Thoracic aorta (tissue), 2 donors: Measurements from ENCODE around the gene MEGF9. TPM values are rescaled to one million over a fixed set of nuclear protein-coding genes. Genes with fewer than 3 reads are reported as not detected.

Source experiments
- ATAC-seq: fragments of 150-250 bp; one replicate; pipeline ENCODE4 v1.8.0; 2017; ENCODE audit warnings: low read depth; ENCODE audit not compliant: insufficient number of reproducible peaks, low FRiP score
- DNase-seq: peaks from one replicate; pipeline ENCODE4 v3.0.0-alpha.2; 2020; ENCODE audit warnings: low spot score
- H3K27ac ChIP-seq, 2 donors: fragments of 200-600 bp; sonication (generic); 1 replicate in 1 of 2; 2 replicates in 1 of 2; pipeline ENCODE4 v1.5.1; 2016; ENCODE audit warnings: mild to moderate bottlenecking in 2 of 2, moderate library complexity in 2 of 2
- H3K27me3 ChIP-seq: fragments of 200-600 bp; sonication (generic); replicated peaks from 2 replicates; pipeline ENCODE4 v1.6.0; 2016; ENCODE audit warnings: mild to moderate bottlenecking; ENCODE audit not compliant: insufficient read depth
- H3K36me3 ChIP-seq: fragments of 200-600 bp; sonication (generic); one replicate; pipeline ENCODE4 v1.5.1; 2016
- H3K4me1 ChIP-seq, 2 donors: fragments of 200-600 bp; sonication (generic); 1 replicate in 1 of 2; 2 replicates in 1 of 2; pipeline versions ENCODE4 v1.5.1 to v1.6.0; 2016; ENCODE audit warnings: low read depth in 2 of 2, mild to moderate bottlenecking in 1 of 2; ENCODE audit not compliant: control insufficient read depth in 1 of 2
- H3K4me3 ChIP-seq: fragments of 200-600 bp; sonication (generic); 2 replicates; pipeline ENCODE4 v1.5.1; 2016; ENCODE audit warnings: mild to moderate bottlenecking
- H3K9me3 ChIP-seq: fragments of 200-600 bp; sonication (generic); 2 replicates; pipeline ENCODE4 v1.5.1; 2016
- total RNA-seq, 2 donors: library from RNA; depleted of rRNA; stranded (reverse); fragments of >200 nt; gene quantifications; one replicate each; pipeline versions ENCODE4 v1.1.0 to v1.2.3, GENCODE V29; 2016
- TF ChIP-seq, protein P1 (sequence below): fragments of 200-600 bp; sonication (generic); IDR thresholded peaks from one replicate; pipeline ENCODE4 v1.5.1; 2019; ENCODE audit warnings: antibody characterized with exemption

The MEGF9 gene
- total RNA-seq, 2 donors from 2014 or later = 19.2 to 27.3 TPM

DNA sequence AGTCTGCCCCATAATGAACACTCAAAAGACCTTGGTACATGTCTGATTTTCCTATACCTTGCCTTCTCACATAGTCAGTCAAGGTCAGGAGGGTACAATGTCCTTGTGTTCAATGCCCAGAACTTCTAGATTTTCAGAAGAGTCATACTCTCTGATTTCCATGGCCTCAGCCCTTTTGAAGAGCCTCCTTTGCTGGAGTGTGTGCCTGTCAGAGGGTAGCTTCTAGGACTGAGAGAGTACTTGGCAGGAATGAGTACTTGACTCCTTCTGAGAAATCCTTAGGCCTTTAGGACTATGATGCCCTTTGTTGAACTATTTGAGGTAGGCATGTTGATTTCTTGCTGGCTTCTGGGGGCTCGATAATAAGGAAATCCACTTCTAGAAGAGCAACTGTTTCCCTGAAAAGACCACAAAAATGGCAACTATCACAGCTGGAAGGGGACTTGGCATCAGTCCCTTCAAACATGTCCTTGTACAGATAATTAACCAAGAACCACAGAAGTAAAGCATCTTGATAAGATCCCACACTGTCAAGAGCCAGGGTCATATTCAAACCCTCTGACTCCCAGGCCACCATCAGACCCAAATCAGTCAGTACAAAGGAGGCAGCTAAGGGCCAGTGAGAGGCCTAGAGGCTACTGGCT lies 10.6 kb upstream of the MEGF9 start:
- H3K27ac ChIP-seq = no peak overlapping the region
- TF ChIP-seq, protein P1, sequence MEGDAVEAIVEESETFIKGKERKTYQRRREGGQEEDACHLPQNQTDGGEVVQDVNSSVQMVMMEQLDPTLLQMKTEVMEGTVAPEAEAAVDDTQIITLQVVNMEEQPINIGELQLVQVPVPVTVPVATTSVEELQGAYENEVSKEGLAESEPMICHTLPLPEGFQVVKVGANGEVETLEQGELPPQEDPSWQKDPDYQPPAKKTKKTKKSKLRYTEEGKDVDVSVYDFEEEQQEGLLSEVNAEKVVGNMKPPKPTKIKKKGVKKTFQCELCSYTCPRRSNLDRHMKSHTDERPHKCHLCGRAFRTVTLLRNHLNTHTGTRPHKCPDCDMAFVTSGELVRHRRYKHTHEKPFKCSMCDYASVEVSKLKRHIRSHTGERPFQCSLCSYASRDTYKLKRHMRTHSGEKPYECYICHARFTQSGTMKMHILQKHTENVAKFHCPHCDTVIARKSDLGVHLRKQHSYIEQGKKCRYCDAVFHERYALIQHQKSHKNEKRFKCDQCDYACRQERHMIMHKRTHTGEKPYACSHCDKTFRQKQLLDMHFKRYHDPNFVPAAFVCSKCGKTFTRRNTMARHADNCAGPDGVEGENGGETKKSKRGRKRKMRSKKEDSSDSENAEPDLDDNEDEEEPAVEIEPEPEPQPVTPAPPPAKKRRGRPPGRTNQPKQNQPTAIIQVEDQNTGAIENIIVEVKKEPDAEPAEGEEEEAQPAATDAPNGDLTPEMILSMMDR = no peak
- peaks cover 0 to 2% of the 10 kb centered on the region in 2 donors for H3K4me1 ChIP-seq
- DNase-seq (no peak), ATAC-seq (no peak)
- no peaks in the 10 kb centered on the region for H3K27me3 ChIP-seq
- no peak overlapping the region for H3K4me3 ChIP-seq
- H3K9me3 ChIP-seq = no peaks in the 10 kb centered on the region
- H3K36me3 ChIP-seq = no peaks in the 10 kb centered on the region

DNA sequence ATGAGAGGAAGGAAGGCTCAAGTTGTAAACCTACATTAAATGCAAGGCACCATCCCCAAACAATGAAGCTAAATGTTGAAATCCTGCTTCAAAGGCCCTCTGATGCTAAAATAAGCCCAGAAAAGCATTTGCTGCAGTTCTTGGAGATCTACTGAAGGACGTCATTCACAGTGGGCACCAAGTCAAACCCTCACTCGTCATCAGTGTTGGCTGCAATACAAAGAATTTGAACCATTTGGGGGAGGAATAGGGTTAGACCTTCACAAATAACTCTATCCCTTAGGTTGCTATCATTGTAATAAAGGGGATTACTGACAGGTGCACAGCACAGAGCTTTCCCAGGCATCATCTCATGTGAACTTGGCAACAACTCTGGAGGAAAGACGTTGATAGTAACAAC lies 9.3 kb upstream of the MEGF9 start:
- H3K4me1 ChIP-seq = no peaks in the 10 kb centered on the region
- no peaks in the 10 kb centered on the region for H3K27me3 ChIP-seq
- no peaks in the 10 kb centered on the region for H3K9me3 ChIP-seq
- no peaks in the 10 kb centered on the region for H3K36me3 ChIP-seq
- H3K4me3 ChIP-seq = no peak overlapping the region
- DNase-seq (no peak), ATAC-seq (peak; percentile 63)
- no peak overlapping the region for H3K27ac ChIP-seq
- TF ChIP-seq, protein P1 = no peak

DNA sequence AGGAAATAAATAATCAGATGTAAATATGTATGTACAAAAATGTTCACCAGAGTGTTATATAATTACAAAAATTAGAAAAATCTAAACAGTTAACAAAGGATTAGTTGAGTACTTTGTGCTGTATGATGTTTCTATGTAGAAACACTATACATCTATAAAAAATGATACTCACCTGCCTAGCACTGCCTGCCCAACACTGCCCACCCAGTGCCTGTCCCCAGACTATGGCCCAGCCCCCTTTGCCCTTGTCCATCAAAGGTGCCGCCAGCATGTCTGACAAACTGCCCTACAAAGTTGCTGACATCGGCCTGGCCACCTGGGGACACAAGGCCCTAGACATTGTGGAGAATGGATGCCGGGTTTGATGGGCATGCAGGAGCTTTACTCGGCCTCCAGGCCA lies 6.1 kb upstream of the MEGF9 start:
- H3K36me3 ChIP-seq = no peaks in the 10 kb centered on the region
- H3K4me1 ChIP-seq = peaks cover 0 to 2% of the 10 kb centered on the region in 2 donors
- ATAC-seq (no peak), DNase-seq (no peak)
- H3K27ac ChIP-seq = no peak overlapping the region
- TF ChIP-seq, protein P1 = no peak
- no peaks in the 10 kb centered on the region for H3K9me3 ChIP-seq
- no peaks in the 10 kb centered on the region for H3K27me3 ChIP-seq
- no peak overlapping the region for H3K4me3 ChIP-seq

- ATAC-seq (no peak), DNase-seq (no peak)
- H3K4me3 ChIP-seq = no peak overlapping the region
- no peaks in the 10 kb centered on the region for H3K9me3 ChIP-seq
- H3K4me1 ChIP-seq = peaks cover 0 to 11% of the 10 kb centered on the region in 2 donors
- H3K36me3 ChIP-seq = no peaks in the 10 kb centered on the region
- H3K27me3 ChIP-seq = no peaks in the 10 kb centered on the region
- H3K27ac ChIP-seq = no peak overlapping the region
- TF ChIP-seq, protein P1 = no peak
Observed at GRCh38 chr9:120718316-120718715, 4.0 kb upstream of the MEGF9 start.

DNA sequence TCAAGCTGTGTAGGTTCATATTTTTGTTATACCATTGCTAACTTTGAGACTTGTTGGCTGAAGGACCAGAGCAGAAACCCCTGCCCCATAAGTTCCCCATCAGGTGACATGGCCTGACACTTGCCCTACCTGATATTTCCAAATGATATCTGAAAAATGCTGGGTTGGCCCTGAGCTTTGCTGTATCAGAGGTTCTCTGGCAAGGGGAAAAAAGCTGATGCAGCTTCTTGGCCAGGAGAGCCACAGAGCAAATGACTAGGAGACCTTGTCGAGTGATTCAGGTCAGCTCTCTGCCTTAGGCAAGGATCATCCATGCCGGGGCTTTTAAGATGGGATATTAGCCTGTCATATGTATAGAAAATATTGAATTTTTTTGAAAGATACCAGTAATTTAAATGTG lies 2.9 kb upstream of the MEGF9 start:
- TF ChIP-seq, protein P1 = no peak
- H3K9me3 ChIP-seq = no peaks in the 10 kb centered on the region
- no peaks in the 10 kb centered on the region for H3K27me3 ChIP-seq
- no peak for ATAC-seq
- H3K4me3 ChIP-seq = no peak overlapping the region
- H3K27ac ChIP-seq = no peak overlapping the region
- H3K4me1 ChIP-seq = peaks cover 8 to 23% of the 10 kb centered on the region in 2 donors
- no peak for DNase-seq
- no peaks in the 10 kb centered on the region for H3K36me3 ChIP-seq
